HG03066 (cell line): ENCODE results near the gene FCRLB.
"Not testable (repeated sequence)": the region's sequence is repeated elsewhere in the genome, so short reads cannot be mapped to it uniquely, and the experiment has no call there.

Experiments
- ATAC-seq: cut with Tn5 transposase; IDR thresholded peaks from one replicate; pipeline ENCODE4 v1.9.1; 2021; ENCODE audit warnings: low read depth; ENCODE audit not compliant: unreplicated experiment

FCRLB gene

DNA sequence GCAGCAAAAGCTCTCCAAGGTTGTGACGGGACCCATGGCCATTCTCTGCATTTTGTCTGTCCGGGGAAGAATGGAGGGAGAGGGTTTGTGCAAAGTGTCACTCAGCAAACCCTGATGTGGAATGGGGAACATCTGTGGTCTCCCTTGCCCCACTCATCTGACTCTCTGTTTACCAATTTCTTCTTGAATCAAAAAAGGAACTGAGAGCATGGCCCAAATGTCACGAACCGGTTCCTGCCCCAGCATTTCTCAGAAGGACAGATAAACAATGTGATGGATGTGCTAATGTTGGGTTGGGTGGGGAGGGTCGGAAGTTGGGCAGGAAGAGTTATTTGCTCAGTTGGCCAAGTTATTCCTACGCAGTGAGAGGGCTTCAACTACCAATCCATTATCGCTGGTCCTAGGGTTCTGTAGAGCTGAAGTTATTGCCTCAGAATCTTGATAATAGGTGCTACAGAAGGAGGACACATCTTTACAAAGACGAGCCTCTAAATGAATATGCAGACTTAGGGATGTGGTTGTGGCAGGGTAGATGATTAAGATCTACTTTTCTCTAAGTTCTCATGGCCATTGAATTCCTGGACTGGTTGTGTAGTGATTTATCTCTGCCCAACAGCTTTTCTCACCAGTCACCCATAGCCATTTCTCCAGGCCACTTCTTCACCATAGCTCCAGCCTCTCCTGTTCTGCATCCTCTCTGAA lies 18.7 kb downstream of the FCRLB start:
- no peak for ATAC-seq

DNA sequence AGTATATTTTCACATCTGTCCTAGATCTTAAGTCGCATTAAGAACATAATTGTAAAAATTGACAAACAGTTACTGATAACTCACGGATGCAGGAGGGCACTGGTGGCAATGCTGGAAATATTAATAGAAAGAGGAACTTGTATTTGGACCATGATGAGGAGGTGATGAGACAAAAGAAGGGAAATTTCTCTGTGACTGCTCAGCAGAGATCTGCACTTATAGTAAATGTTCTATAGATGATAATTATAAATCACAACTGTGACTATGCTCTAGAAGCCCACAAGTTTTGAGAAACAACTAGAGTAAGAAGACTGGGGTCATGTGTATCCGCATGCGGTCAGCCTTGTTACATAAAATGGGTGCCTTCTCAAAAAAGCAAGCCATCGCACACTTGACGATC lies 19.6 kb downstream of the FCRLB start:
- no peak for ATAC-seq

DNA sequence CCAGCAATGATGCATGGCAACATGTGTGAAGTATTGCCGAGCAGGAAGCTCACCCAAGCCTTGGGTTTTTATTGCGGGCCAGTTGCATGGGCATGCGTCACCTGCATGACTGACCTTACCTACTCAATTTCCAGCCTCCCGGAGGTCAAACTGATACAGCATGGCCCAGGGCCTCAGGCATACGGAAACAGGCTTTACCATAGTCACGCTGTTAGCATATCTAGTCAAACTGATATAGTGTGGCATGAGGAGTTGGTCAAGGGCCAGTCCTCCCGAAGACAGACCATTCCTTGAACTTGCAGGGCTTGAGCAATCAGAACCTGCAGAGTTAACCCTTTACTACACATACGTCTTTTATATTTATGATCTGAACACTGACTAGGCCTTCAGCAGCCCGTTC lies 21.9 kb downstream of the FCRLB start:
- no peak for ATAC-seq

DNA sequence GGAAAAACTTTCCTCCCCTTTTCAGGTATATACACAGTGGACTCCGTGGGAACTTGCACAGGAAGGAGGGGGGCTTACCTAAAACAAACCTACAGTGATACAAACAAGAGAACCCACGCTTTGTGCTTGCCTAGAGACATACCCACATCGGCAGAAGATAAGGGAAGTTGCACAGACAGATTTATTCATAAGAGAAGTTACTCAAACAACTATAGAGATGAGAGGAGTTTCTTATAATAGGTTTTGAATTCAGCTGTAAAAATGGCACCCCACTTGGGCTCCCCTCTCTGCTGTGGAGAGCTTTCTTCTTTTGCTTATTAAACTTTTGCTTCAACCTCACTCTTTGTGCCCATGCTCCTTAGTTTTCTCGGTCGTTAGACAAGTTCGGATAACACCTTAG lies 26.5 kb downstream of the FCRLB start:
- no peak for ATAC-seq

DNA sequence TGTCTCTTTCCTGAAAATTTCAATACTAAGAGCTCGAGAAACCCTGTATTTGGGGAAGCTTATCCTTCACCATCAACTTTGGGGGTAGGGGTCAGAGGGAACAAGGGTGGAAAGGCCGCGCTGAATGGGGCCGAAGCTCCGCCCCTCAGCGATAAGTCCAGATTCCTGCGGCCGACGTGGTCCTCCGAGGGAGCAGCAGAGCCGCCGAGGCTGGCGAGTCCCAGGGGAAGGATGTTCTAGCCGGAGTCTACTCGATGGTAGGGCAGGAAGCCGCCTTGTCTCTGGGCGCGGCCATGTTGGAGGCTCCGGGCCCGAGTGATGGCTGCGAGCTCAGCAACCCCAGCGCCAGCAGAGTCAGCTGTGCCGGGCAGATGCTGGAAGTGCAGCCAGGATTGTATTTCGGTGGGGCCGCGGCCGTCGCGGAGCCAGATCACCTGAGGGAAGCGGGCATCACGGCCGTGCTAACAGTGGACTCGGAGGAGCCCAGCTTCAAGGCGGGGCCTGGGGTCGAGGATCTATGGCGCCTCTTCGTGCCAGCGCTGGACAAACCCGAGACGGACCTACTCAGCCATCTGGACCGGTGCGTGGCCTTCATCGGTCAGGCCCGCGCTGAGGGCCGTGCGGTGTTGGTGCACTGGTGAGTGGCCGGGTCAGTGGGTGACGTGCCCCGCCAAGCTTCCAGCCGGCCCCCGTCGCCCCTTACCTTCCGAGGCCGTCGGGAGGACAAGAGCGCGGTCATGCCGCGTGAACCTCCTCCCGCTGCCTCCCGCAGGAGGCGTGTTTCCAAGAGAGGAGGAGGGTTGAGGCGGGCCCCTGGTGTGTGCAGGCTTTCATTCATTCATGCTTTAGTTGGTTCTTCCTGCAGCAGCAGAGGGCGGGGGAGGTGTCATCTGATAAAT lies 28.4 kb downstream of the FCRLB start, which contains the start of gene DUSP12:
Gene DUSP12, plus strand, starts transcription at position 278 of the 899 bp plus-strand sequence. Its CDS starts 16 bp downstream, at position 294.
- peak; percentile 93 for ATAC-seq

DNA sequence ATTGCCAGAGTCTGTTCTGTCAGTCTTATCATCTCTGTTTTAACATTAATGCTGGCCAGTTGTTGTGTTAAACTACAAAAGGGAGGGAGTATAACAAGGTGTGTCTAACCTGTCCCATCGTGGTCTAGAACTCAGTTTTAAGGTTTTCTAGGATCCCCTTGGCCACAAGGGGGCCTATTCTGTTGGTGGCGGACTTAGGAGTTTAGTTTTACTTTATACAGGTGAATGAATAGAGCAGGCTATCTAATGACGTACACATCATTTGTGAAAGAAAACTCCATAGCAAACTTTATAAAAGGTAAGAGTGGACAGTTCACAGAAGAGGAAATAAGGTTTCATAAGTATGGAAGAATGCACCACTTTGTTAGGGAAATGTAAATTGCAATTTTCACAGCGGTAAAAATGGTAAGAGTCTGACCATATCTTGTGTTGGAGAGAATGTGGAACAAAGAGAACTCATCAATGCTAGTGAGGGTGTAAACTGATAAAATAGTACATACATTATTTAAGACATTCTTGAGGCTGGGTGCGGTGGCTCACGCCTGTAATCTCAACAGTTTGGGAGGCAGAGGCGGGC lies 42.3 kb downstream of the FCRLB start:
- ATAC-seq, result no peak

DNA sequence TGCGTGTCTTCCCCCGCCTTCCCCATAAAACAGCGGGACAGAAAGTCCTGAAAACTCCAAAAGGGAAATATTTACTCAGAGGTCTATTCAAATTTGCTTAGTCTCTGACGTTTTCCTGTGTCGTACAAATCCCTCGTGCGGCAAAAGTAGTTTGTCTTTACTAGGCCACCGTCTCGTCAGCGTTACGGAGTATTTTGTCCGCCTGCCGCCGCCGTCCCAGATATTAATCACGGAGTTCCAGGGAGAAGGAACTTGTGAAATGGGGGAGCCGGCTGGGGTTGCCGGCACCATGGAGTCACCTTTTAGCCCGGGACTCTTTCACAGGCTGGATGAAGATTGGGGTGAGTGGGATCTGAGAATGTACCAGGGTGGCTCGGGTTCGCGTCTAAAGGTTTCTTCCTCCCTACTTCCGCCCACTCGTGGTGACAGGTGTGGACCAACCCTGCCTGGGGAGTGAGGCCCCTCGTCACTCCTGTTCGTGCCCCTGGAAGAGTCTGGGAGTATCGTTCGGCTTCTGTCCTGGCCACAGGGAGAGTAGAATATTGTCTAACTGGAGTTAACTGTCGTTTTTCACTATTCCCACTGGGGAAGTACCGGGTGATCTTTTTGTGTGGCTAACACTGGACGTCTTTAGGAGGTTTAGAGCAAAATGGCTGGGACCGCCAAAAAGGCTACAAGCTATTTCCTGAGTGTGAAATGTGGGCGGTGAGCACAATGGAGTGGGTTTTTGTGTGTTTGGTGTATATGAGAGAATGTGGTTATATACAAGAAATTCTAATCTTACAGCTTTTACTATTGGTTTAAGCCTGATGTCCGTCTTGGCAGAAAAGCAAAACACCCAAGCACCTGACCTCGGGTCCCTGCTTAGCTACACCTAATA lies 45.0 kb downstream of the FCRLB start, which contains the start of gene ATF6:
Gene ATF6, plus strand, starts transcription at position 219 of the 880 bp plus-strand sequence. Its CDS starts 41 bp downstream, at position 260.
- ATAC-seq, result peak; percentile 70

DNA sequence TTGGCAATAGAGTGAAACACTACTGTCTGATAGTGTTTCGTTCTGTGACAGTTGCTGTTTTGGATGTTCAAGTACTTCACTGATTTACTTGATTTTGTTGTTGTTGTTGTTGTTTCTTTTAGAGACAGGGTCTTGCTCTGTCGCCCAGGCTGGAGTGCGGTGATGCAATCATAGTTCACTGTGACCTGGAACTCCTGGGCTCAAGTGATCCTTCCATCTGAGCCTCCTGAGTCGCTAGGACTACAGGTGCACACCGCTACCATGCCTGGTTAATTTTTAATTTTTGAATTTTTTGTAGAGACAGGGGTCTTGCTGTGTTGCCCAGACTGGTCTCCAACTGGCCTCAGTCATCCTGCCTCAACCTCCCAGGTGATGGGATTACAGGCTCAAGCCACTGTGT lies 47.1 kb downstream of the FCRLB start:
- ATAC-seq, result no peak

DNA sequence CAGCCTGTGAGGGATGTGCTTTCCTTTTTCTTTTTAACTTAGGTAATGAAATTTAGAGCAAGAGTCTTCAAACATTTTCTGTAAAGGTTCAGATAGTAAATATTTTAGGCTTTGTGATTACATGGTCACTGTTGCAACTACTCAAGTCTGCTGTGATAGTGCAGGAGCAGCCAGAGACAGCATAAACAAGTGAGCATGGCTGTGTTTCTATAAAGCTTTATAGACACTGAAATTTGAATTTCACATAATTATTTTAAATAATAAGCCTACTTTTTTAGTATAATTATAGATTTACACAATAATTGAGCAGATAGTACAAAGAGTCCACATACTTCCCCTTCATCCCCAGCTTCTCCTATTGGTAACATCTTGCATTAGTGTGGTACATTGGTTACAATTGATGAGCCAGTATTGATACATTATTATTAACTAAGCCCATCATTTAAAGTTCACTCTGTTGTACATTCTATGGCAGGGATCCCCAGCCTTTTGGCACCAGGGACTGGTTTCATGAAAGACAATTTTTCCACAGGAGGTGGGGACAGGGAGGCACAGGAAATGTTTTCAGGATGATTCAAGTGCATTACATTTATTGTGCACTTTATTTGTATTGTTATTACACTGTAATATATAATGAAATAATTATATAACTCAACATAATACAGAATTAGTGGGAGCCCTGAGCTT lies 47.8 kb downstream of the FCRLB start:
- ATAC-seq, result no peak

DNA sequence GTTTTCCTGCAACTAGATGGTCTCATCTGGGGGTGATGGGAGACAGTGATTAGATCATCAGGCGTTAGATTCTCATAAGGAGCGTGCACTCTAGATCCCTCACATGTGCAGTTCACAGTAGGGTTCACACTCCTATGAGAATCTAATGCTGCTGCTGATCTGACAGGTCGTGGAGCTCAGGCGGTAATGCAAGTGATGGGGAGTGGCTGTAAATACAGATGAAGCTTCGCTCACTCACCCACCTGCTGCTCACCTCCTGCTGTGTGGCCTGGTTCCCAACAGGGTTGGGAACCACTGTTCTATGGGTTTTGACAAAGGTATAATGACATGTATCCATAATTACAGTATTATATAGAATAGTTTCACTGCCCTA lies 48.3 kb downstream of the FCRLB start:
- ATAC-seq, result not testable (repeated sequence)

DNA sequence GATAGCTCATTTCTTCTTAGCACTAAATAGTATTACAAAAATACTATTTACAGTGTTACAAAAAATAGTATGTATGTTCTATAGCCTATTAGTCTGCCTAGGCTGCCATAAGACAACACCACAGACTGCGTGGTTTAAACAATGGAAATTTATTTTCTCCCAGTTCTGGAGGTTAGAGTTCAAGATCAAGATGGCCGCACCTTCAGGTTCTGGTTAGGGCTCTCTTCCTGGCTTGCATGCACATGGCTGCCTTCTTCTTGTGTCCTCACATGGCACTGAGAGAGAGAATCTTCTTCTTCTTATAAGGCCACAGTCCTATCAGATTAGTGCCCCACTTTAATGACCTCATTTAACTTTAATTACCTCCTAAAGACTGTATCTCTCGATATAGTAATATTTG lies 48.9 kb downstream of the FCRLB start:
- ATAC-seq, result no peak

DNA sequence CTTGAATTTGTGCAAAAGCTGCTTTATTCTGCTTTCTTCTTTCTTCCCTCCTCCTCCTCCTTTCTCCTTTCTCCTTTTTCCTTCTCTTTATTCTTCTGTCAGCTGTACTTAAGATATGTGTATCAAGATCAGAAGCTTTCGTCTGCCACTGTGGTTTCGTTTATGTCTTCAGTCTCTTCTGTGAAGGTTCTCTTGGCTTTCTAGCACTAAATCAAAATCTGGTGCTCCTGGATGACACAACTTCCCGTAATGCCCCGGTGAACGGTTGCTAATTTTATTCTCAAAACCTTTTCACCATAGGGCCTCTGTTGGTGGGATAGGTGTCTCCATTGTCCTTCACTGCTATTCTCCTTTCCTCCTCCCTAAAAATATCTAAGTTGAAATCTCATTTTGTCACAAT lies 49.8 kb downstream of the FCRLB start:
- ATAC-seq, result no peak

DNA sequence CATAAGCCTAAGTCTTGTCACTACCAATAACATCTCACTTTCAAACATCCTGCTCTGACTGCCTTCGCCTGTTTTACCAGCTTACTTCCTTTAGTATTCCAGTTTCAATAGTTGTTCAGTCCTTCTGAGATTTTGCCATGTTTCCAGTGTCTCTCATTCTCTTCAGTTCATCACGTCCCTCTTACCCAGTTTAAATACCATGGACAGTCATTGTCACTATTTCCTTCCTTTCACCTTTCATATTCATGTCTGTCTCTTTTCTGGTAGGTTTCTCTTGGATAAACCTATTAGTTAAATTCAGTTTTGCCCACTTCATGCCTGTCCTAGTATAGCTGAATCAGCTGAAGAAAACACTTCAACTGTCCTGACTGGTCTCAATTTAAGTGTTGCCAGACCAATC lies 50.6 kb downstream of the FCRLB start:
- no peak for ATAC-seq

DNA sequence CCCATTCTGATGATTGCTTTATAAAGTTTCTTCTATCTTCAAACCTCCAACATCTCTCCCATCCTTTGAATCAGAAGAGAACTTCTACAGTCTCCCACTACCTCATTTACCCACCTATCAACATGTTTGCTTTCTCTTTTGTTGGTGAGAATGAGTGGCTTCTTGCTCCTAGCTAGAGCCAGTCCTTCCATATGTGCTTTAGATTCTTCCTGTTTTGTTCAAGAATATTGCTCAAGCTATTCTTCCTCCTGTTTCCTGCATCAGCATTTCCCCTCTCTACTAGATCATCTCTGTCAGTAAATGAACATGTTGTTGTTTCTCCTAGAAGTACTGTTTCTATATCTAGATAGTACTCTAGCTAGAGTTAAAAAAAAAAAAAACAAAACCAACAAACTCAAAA lies 51.1 kb downstream of the FCRLB start:
- ATAC-seq, result no peak

DNA sequence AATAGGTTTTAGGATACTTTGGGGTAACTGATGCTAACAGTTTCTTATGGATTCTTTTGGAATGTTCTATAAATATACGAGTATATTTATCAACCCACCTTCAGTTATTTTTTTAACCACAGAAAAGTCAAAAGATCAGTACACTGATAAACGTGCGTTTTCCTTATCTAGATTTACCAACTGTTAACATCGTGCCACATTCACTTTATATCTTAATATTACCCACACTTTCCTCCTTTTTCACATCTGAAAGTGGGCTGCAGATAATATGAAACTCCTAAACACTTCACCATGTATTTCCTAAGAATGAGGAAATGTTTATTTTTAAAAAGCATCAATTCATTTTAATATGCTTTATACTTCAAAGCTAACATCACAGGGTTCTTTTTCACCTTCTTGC lies 52.4 kb downstream of the FCRLB start:
- ATAC-seq, result no peak

DNA sequence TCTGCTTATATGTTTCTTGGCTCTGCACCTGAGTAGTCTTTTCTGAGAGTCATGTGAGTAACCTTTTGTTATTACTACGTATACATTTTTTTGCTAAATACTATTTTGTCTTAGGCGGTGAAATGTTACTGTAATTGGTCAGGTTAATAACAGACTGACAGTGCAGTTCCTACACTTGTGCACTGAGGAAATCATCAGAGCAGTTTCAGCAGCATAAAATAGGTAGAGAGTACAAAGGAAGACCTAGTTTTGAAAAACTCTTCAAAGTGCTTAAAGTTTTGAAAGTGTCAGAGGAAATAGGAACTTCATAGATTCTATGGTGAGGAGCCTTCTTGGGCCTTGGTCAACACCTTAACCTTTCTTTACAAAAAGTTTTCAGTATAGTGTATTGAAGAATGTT lies 55.9 kb downstream of the FCRLB start:
- no peak for ATAC-seq
